HG03139 (cell line): ENCODE measurements around the gene RANBP17.
"Not testable (repeated sequence)": the region's sequence is repeated elsewhere in the genome, so short reads cannot be mapped to it uniquely, and the experiment has no call there.

Experiments
- ATAC-seq: cut with Tn5 transposase; IDR thresholded peaks from one replicate; pipeline ENCODE4 v1.9.1; 2021; ENCODE audit not compliant: unreplicated experiment

The RANBP17 gene

DNA sequence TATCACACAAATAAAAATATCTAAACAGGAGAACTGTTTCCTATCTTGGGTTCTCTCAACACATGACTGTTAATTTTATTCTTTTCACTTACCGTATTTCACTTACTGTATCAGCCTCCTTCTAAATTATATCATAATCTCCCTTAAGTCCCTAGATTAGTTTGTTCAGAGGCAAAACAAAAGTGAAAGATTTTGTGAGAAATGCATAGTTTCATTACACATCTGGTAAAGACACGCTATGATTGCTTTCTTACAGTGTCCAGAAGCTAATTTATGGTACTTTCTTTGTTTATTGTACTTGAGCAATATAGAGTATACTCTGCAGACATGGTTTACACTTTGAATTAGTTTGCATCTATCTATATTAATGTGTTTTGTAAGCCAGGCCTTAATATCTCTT lies 287.5 kb downstream of the RANBP17 start:
- no peak for ATAC-seq

DNA sequence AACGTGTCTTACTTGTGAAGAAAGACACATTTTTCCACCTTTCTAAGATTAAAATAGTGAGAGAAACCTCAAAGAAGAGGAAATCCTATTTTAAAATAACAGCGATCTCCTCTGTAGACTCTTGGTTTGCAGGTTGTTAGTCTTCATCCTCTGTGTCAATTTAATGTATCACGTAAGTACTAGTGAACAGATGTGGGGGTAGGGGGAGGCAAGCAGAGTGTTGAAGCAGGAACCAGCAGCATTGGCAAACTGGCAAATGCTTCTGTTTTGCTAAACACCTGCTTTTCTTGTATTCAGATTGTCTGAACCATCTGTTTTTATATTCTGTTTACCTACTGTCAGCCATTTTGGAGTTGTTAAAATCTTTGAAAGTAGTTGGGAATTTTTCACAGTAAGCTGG lies 288.0 kb downstream of the RANBP17 start:
- no peak for ATAC-seq

DNA sequence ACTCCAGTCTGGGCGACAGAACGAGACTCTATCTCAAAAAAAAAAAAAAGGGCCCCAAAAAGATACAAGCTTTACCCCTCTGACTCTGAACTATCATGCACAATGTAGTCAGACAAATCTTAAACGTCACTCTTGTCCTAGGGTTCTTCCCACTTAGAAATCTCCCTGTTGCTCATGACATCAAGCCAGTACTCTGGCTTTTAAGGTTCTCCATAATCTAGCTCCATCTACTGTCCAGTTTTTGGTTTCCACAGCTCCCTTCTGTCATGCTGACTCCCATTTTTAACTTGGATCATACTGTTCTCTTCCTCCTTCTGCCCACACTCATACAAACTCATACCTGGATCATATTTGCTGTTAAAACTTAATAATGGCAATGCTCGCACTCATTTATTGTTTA lies 290.6 kb downstream of the RANBP17 start:
- no peak for ATAC-seq

DNA sequence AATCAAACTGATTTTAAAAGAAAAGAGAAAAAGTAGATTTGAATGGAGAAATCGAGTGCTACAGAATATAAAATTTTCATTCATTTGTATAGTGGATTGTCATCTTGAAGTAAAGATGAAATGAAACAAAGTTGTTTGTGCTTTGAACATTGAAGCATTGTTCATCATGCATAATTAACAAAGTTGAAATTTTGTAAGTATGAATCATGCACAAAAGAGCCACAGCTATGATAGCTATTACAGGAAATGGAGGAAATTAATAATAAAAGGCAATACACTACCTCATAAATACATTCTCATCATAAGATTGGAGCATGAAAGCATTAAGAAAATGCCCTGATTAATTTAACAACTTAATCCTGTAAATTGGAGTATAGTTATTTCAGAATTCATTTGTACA lies 293.8 kb downstream of the RANBP17 start:
- no peak for ATAC-seq

DNA sequence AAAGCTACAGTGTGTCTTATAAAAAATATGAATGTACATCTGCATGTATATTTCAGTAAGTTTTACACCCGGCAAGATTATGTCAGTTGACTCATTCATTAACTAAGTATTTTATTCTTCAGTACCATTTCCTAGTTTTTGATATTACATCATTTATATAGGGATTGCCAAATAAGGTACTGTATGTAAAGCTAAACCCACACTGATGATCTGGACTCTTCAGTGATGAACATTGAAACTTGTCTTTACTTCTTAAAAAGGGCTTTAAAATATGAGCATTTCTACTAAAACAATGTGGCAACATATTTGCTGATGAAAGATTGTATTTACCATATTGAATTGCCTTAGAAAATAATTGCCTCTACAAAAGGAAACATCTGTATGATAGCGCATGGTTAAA lies 295.5 kb downstream of the RANBP17 start:
- no peak for ATAC-seq

DNA sequence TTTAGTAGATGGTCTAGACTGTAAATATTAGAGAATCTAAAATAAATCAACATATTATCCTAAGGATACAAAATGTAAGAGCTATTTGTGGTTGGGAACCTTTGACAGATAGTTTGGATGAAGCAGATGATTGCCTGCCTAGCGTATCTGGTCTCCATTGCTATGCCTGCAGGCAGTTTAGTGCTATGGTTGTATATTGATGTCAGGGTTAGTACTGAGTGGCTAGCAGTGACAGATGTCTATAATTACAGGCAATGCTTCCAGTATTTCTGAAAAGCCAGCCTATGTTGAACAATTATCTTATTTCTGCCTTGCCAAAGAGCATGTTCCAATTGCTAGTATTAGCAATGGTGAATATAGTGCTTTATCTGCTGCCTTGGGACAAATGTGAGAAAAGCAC lies 296.0 kb downstream of the RANBP17 start:
- no peak for ATAC-seq

DNA sequence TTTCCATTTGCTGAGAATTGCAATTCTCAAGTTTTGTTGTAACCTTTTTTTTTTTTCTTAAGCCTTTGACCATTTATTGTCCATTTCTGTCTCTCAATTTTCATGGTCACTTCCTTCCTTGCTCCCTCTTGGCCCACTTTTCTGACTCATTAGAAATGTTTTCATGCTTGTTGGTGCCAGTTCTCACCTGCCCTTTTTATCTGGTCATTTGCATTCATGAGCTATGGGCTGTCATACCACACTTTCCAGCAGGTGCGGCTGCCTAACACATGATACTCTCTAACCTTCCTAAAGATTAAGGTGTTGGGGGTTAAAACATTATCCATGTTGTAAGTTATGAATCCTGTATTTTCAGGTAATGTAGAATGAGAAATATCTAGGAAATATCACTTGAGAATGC lies 296.8 kb downstream of the RANBP17 start:
- ATAC-seq = no peak

DNA sequence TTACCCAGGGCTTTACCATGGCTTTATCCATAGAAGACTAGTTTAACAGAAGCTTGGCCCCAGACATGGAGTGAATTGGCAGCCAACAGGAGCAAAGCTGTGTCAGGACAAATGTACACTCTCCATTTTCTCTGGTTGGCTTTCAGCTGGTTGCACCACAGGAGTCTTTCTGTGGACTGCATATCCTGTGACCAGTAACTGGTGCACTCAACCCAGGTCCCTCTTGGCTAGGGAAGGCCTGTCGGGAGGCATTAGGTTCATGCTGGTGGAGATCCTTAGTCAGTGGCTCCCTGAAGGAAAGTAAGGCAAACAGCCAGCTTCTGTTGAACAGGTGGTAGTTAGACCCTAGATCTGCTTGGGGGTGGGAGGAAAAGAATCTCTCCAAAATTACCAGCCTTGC lies 300.3 kb downstream of the RANBP17 start:
- ATAC-seq = peak; percentile 13

DNA sequence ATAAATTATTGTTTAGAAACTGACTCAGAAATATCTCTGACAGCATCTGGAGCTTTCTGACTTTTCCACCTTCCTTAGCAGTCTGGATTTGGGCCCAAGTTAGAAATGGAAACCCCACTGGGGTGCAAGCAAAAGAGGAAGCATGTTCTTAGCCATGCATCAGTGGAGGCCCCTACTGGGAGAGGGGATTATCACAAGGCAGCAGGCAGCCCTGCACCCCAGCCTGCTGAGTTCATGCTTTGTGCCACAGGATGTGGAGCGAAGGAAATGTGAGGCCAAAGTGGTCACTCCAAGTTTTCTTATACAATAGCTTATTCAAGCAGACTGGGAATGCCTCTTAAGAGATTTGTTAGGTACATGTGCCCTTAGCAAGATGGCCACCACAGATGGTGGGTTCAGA lies 300.8 kb downstream of the RANBP17 start:
- ATAC-seq = peak; percentile 79

DNA sequence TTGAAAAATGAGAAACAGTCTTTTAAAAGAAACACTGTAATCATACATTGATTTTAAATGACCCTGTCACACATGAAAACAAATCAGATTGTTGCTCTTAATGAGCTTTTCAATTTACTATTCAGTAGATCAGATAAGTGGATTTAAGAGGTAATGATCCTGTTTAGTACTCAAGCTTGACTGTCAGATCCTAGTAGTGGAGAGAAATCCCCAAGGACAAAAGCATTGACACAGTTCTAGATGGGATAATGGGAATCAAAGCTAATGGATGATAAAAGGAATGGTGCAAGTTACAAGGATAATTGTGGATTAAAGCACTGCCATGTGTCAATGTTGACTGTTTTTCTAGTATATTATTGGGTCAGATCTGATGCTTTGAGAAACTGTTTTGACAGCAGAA lies 304.9 kb downstream of the RANBP17 start:
- ATAC-seq = no peak

DNA sequence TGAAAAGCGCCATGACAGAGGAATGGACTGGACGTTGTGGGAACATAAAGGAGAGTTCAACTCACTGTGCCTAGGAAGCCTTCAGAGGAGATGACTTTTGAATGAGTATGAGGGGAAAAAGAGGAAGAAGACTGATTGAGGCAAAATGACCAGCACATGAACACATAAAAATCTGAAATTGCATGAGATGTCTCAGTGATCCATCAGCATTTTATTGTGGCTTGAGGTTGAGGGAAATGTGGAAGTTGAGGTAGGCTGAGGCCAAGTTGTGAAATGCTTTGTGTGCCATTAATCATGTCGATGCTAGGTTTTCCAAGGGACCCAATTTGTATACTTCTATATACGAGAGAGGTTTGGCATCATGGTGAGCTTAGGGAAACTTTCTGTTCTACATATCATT lies 306.4 kb downstream of the RANBP17 start:
- ATAC-seq = no peak

DNA sequence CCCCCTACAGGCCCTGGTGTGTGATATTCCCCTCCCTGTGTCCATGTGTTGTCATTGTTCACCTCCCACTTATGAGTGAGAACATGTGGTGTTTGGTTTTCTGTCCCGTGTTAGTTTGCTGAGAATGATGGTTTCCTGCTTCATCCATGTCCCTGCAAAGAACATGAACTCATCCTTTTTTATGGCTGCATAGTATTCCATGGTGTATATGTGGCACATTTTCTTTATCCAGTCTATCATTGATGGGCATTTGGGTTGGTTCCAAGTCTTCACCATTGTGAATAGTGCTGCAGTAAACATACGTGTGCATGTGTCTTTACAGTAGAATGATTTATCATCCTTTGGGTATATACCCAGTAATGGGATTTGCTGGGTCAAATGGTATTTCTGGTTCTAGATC lies 313.1 kb downstream of the RANBP17 start:
- ATAC-seq = not testable (repeated sequence)

DNA sequence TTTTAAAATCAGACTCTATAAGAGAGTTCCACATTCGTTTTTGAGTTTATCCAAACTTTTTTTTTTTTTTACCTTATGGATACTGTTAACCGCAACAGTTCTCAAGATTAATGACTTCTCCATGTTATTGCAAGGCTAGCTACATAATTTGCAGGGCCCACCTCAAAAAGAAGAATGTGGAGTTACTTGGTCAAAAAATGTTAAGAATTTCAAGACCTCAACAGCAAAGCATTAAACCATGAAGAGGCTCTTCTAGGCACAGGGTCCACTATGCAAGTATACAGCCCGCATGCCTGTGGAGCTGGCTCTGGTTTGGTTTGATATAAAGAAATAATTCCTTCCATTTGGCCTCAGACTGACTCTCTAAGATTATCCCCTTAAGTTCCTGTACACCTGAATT lies 313.9 kb downstream of the RANBP17 start:
- ATAC-seq = no peak

DNA sequence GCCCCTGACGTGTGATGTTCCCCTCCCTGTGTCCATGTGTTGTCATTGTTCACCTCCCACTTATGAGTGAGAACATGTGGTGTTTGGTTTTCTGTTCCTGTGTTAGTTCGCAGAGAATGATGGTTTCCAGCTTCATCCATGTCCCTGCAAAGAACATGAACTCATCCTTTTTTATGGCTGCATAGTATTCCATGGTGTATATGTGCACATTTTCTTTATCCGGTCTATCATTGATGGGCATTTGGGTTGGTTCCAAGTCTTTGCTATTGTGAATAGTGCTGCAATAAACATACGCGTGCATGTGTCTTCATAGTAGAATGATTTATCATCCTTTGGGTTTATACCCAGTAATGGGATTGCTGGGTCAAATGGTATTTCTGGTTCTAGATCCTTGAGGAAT lies 316.4 kb downstream of the RANBP17 start:
- ATAC-seq = not testable (repeated sequence)

DNA sequence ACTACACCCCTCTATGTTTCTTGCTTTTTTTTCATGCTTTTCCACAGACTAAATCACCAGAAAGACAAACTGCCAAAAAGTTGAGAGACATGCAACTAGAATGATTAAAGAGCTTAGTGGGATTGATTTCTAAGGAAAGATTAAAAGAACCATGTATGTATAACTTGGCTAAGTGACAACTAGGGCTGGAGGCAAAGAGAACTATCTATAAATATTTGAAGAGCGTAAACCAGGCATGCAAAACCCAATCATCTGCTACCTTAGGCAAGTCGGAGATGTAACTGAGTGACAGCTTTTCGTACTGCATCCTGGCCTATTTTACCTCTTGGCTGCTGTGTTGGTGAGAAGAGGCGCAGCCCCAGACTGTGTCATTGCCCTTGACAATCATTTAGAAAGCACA lies 326.2 kb downstream of the RANBP17 start:
- no peak for ATAC-seq

DNA sequence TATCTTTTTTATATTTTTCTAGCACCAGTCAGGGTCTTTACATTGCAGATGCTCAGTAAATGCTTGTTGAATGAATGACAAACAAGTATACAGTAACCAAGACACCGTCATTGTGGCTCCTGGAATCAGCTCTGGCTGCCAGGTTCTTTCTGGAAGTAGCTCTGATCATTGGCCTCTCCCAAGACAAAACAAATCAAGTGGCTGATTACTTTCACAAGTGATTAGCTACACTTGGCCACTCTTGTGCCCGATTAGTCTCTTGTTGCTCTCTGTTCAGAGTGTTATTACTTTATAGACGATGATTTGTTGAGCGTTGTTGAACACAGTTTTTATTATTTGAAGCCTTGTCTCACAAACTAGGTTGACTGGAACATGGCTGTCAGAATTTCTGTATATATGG lies 327.6 kb downstream of the RANBP17 start:
- ATAC-seq = no peak

DNA sequence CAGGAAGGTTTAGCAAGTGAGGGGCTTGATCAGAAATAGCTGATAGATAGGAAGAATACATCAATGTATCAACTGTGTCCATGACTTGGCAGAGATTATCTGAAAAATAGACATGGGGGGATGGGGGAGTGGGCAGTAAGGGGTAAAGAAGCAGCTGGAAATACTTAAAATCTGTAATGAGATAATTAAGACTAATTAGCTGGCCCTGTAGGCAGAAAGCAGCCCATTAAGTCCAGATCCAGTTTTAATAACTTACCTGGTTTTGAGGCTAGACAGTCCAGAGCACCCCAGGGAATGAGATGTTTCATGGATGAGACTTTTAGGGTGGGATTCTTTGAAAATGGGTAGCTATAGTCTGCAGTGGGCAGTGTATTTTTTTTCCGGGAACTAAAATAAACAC lies 330.3 kb downstream of the RANBP17 start:
- no peak for ATAC-seq

DNA sequence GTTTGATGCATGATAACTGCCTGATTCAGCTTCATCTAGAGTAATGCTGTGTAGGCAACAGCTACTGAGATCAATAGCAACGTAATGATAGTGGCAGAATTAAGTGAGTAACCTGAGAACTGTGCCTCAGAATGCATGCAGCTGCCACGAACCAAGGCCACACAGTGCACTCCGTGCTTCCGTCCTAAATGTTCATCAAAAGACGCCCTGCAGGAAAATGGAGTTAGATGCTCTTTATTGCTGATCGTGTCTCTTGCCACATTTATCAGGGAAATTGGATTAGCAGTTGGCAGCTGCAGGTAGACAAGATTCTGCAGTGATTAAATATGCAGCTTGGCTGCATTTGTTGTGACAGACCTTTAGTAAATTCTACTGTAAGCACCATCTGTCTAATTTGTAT lies 339.5 kb downstream of the RANBP17 start:
- no peak for ATAC-seq

DNA sequence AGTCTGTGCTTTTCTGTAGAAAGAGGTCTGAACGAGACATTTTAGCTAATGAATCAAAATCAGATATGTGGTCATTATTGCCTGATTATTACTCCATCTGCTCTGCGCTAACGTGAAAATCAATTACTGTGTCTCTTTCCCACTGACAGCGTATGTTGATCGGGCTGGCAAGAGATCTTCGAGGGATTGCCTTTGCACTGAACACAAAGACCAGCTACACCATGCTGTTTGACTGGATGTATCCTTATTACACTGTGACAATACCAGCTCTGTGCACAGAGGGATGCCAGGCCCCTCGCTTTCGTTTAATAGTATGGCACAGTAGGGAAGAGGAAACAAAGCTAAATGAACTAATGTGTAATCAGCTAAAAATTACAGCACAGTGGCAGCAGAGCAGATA lies 343.6 kb downstream of the RANBP17 start:
- ATAC-seq = no peak

DNA sequence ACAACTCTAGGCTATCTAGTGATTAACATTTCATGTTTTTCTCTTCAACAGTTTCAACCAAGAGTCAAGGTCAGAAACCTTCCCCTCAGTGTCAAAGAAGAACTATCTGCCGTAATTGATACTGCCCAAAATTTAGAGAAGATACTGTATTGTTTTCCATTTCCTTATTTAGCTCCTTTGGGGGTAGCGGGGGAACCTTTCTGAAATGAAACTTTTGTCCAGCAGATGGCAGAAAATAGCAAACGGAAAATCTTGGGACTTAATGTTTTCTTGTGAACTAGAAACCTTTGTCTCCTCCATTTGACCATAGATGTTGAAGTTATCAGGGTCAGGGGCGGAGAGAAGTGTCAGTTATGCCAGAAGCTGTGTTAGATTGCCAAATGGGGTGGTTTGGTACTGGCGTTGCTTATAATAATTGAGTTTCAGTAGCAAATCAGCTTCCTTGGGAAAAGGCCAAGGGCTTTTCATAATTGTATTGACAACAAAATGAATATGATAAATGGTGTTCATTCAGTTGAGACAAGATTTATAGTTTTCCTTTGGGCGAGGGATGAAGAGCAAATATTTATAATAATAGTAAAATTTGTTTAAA lies 345.5 kb downstream of the RANBP17 start:
- ATAC-seq = no peak

DNA sequence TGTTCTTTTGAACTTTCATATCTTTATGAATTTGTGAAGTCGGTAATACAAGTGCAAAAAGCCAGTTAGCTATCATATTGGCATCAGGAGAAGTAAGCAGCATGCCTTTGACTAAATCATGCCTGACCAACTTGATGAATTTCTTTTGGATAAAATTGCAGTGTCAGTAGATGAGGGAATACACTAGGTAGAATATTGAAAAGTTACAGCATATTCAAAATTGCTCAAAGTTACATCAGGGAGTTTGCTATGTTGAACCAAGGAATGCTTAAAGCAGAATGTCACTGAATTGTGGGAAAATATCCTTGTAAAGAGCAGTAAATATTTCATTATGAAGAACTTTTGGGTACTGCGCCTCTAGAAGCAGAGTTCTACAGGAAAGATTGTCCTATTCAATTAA lies 360.1 kb downstream of the RANBP17 start:
- ATAC-seq = no peak

DNA sequence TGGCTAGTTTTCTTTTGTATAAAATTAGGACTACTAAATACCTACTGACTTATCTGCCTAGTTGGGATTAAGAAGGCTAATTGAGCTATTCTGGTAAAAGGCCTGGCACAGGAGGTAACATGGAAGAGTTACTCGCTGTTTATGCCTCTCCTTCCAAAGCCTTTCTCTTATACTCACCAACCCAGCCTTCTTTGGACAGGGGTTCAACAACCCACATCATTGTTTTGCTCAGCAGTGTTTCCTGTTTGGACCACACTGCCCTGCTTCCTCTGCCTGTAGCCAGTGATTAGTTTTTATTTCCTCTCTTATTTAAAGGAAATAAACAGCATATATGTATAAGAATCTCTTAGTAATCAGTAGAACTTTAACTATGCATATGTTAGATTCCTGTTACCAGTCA lies 362.1 kb downstream of the RANBP17 start:
- no peak for ATAC-seq

DNA sequence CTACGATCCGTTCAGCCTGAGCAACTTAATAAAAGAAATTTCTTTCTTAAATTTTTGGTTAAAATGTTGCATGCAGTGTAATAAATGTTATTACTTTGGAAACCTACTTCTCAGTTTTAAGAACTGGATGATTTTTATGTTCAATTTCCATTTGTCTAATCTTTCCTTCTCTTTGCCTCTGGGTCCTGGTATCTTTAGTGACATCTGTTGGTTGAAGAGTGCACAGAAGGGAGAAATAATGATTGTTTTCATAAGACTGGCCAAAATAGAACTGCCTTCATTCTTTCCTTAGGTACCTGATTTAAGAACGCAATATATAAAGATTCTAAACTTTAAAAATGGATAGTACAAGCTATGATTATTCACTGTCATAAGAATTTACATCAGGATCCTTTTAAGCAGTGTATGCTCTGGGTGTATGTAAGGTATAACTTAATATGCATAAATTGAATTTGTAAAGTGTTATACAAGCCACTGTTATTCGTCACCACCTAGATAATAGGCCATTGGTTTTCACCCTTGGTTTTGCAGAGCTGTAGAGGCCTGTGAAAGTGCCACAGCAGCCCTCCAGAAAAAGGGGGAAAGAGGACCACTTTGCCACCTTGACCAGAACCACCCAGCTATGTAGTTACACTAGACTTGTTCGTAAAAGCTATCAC lies 364.4 kb downstream of the RANBP17 start:
- no peak for ATAC-seq
